PC-9 (cell line): ENCODE measurements around the gene DCAKD. TPM values are rescaled to one million over a fixed set of nuclear protein-coding genes. Genes with fewer than 3 reads are reported as not detected.

Experiments used
- BruUV-seq: library from RNA; stranded (reverse); fragments of 400-500 nt; replicated peaks from 2 replicates; lab custom pipeline; 2021; lab: Mats Ljungman, UMichigan
- CTCF ChIA-PET: fragments of 300-600 bp; sonication (Branson Sonifier 250); formaldehyde crosslinking; loops from one replicate; lab custom pipeline; 2022; ENCODE audit warnings: antibody characterized with exemption; lab: Charles Lee
- POLR2A ChIA-PET: fragments of 300-600 bp; sonication (Branson Sonifier 250); formaldehyde crosslinking; loops from one replicate; lab custom pipeline; 2022; ENCODE audit warnings: antibody characterized with exemption; ENCODE audit not compliant: unreplicated experiment; lab: Charles Lee
- DNase-seq, 2 experiments: peaks; one replicate each; pipeline versions ENCODE4 v3.0.0 to v3.0.0-alpha.2; 2015 to 2022; ENCODE audit warnings: mixed read lengths in 1 of 2
- H2AFZ ChIP-seq: fragments of 200-600 bp; sonication (generic); 2 replicates; pipeline ENCODE4 v1.8.1; 2017; ENCODE audit warnings: antibody characterized with exemption
- H3F3A ChIP-seq: fragments of 200-600 bp; sonication (generic); 2 replicates; pipeline ENCODE4 v1.8.1; 2017; ENCODE audit warnings: antibody characterized with exemption, mild to moderate bottlenecking, low read depth; ENCODE audit not compliant: insufficient read depth
- H3K27ac ChIP-seq: fragments of 200-600 bp; sonication (generic); 2 replicates; pipeline ENCODE4 v1.6.1; 2016; ENCODE audit warnings: mixed run types
- H3K27me3 ChIP-seq: fragments of 200-600 bp; sonication (generic); 2 replicates; pipeline ENCODE4 v1.6.1; 2016; ENCODE audit warnings: low read depth, mixed run types; ENCODE audit not compliant: insufficient read depth
- H3K36me3 ChIP-seq: fragments of 200-600 bp; sonication (generic); 2 replicates; pipeline ENCODE4 v1.6.1; 2016; ENCODE audit warnings: low read depth, mixed run types
- H3K4me1 ChIP-seq: fragments of 200-600 bp; sonication (generic); replicated peaks from 2 replicates; pipeline ENCODE4 v1.6.1; 2016; ENCODE audit warnings: mixed run types; ENCODE audit not compliant: insufficient read depth
- H3K4me2 ChIP-seq: fragments of 200-600 bp; sonication (generic); 2 replicates; pipeline ENCODE4 v1.6.1; 2017; ENCODE audit warnings: mixed run types
- H3K4me3 ChIP-seq: fragments of 200-600 bp; sonication (generic); 2 replicates; pipeline ENCODE4 v1.6.1; 2016; ENCODE audit warnings: mixed run types
- H3K79me2 ChIP-seq: fragments of 200-600 bp; sonication (generic); 2 replicates; pipeline ENCODE4 v1.6.1; 2017; ENCODE audit warnings: low read depth, mixed run types
- H3K9me2 ChIP-seq: fragments of 200-600 bp; sonication (generic); 2 replicates; pipeline ENCODE4 v1.8.1; 2017; ENCODE audit warnings: mild to moderate bottlenecking; ENCODE audit not compliant: insufficient read depth
- H3K9me3 ChIP-seq: fragments of 200-600 bp; sonication (generic); 2 replicates; pipeline ENCODE4 v1.8.1; 2016; ENCODE audit warnings: low read depth; ENCODE audit not compliant: insufficient read depth
- H4K20me1 ChIP-seq: fragments of 200-600 bp; sonication (generic); 2 replicates; pipeline ENCODE4 v1.8.1; 2017; ENCODE audit not compliant: insufficient read depth
- CTCF ChIP-seq: fragments of 200-600 bp; sonication (generic); conservative IDR thresholded peaks from 2 replicates; pipeline ENCODE4 v1.6.1; 2017; ENCODE audit warnings: mixed run types, antibody characterized with exemption, mild to moderate bottlenecking, moderate library complexity
- EZH2 ChIP-seq: fragments of 200-600 bp; sonication (generic); IDR thresholded peaks from 2 replicates; pipeline ENCODE4 v1.8.0; 2017; ENCODE audit warnings: antibody characterized with exemption, low read depth
- intact Hi-C: fragments of 100-400 bp; cut with micrococcal nuclease; formaldehyde crosslinking; loops from one replicate; pipeline ENCODE4 v1.10.0; 2022; ENCODE audit not compliant: unreplicated experiment
- total RNA-seq: library from RNA; stranded (reverse); gene quantifications from 2 replicates; pipeline ENCODE4 v1.2.3, GENCODE V29; 2021

DCAKD gene
- total RNA-seq, 1 experiment from 2014 or later, result 68.8 TPM

GRCh38 chr17:45081047-45081703, 29.7 kb upstream of the DCAKD start:
- no peak for DNase-seq
- Histone ChIP-seq H3K4me2 (no peak overlapping the region), H3K4me1 (no peaks in the 10 kb centered on the region), H3K36me3 (peaks cover 33% of the 10 kb centered on the region; the same call in 1 of the 2 replicates), H3K9me2 (no peaks in the 10 kb centered on the region), H3K27me3 (no peaks in the 10 kb centered on the region), H2AFZ (no peak overlapping the region), H4K20me1 (peaks cover 42% of the 10 kb centered on the region), H3K9me3 (no peaks in the 10 kb centered on the region), H3K79me2 (peaks cover 30% of the 10 kb centered on the region), H3K4me3 (no peak overlapping the region), H3F3A (peaks cover 10% of the 10 kb centered on the region; the same call in 1 of the 2 replicates), H3K27ac (no peak overlapping the region)
- POLR2A ChIA-PET, result no interaction called here
- no peak for TF ChIP-seq EZH2
- no peak for TF ChIP-seq CTCF
- intact Hi-C loops, result no loop called here
- no TSS peak for BruUV-seq
- CTCF ChIA-PET, result no interaction called here

- no peak overlapping the region for H3K27ac ChIP-seq
- H3K4me1 ChIP-seq, result peaks cover 4% of the 10 kb centered on the region; the same call in 1 of the 2 replicates
- intact Hi-C loops, result no loop called here
- H3K4me3 ChIP-seq, result no peak overlapping the region
- H2AFZ ChIP-seq, result no peak overlapping the region
- ChIA-PET POLR2A (no interaction called here), CTCF (no interaction called here)
- peaks cover 31% of the 10 kb centered on the region for H3K36me3 ChIP-seq
- H3K4me2 ChIP-seq, result no peak overlapping the region
- peaks cover 62% of the 10 kb centered on the region for H3K79me2 ChIP-seq
- H3F3A ChIP-seq, result peaks cover 7% of the 10 kb centered on the region; the same call in 1 of the 2 replicates
- BruUV-seq, result no TSS peak
- H4K20me1 ChIP-seq, result peaks cover 42% of the 10 kb centered on the region
- no peaks in the 10 kb centered on the region for H3K27me3 ChIP-seq
- no peak for DNase-seq
- H3K9me3 ChIP-seq, result no peaks in the 10 kb centered on the region
- TF ChIP-seq CTCF (no peak), EZH2 (no peak)
- H3K9me2 ChIP-seq, result no peaks in the 10 kb centered on the region
These were observed 26.2 kb upstream of the DCAKD start for GRCh38 chr17:45077643-45078042.

- Histone ChIP-seq H3K79me2 (peaks cover 86% of the 10 kb centered on the region), H3K36me3 (peaks cover 25% of the 10 kb centered on the region; the same call in 1 of the 2 replicates), H3K9me3 (no peaks in the 10 kb centered on the region), H3K4me2 (no peak overlapping the region), H3K27me3 (no peaks in the 10 kb centered on the region), H3K27ac (no peak overlapping the region), H3K4me1 (peaks cover 4% of the 10 kb centered on the region; the same call in 1 of the 2 replicates), H2AFZ (no peak overlapping the region), H3F3A (peaks cover 15% of the 10 kb centered on the region; the same call in 1 of the 2 replicates), H4K20me1 (peaks cover 53% of the 10 kb centered on the region), H3K4me3 (no peak overlapping the region), H3K9me2 (no peaks in the 10 kb centered on the region)
- no peak for TF ChIP-seq EZH2
- TF ChIP-seq CTCF, result no peak
- intact Hi-C loops, result no loop called here
- DNase-seq, result no peak
- BruUV-seq, result no TSS peak
- CTCF ChIA-PET, result no interaction called here
- POLR2A ChIA-PET, result no interaction called here
These were observed 22.1 kb upstream of the DCAKD start for GRCh38 chr17:45073414-45074070.
